WERI-Rb-1 (cell line): Measurements from ENCODE around the gene RIPOR3.
"Not testable (repeated sequence)": the region's sequence is repeated elsewhere in the genome, so short reads cannot be mapped to it uniquely, and the experiment has no call there.

Source experiments
- DNase-seq: peaks from one replicate; pipeline ENCODE4 v3.0.0-alpha.2; 2020
- H3K27ac ChIP-seq: fragments of 250-450 bp; sonication (Bioruptor Pico); 2 replicates; pipeline ENCODE4 v1.5.1; 2020; ENCODE audit warnings: mild to moderate bottlenecking, moderate library complexity
- H3K27me3 ChIP-seq: fragments of 250-450 bp; sonication (Bioruptor Pico); 2 replicates; pipeline ENCODE4 v1.5.1; 2021; ENCODE audit warnings: mild to moderate bottlenecking, low read depth, moderate library complexity; ENCODE audit not compliant: insufficient read depth, severe bottlenecking
- H3K36me3 ChIP-seq: fragments of 250-450 bp; sonication (Bioruptor Pico); 2 replicates; pipeline ENCODE4 v1.5.1; 2020; ENCODE audit warnings: mild to moderate bottlenecking, moderate library complexity
- H3K4me3 ChIP-seq: 2 replicates; pipeline ENCODE4 v1.5.1; 2011; ENCODE audit warnings: low read depth, mild to moderate bottlenecking, control low read depth, low read length
- H3K9me3 ChIP-seq: fragments of 250-450 bp; sonication (Bioruptor Pico); 2 replicates; pipeline ENCODE4 v1.5.1; 2021; ENCODE audit warnings: mild to moderate bottlenecking, moderate library complexity; ENCODE audit not compliant: severe bottlenecking
- CTCF ChIP-seq: IDR thresholded peaks from 2 replicates; pipeline ENCODE4 v1.5.1; 2011; ENCODE audit warnings: low read depth, mild to moderate bottlenecking, control low read depth, inconsistent platforms, low read length

Gene RIPOR3

GRCh38 chr20:50701041-50701963, 10.0 kb upstream of the RIPOR3 start:
- Histone ChIP-seq H3K27me3 (no peaks in the 10 kb centered on the region), H3K4me3 (no peak overlapping the region), H3K9me3 (no peaks in the 10 kb centered on the region), H3K27ac (no peak overlapping the region), H3K36me3 (no peaks in the 10 kb centered on the region)
- no peak for TF ChIP-seq CTCF
- no peak for DNase-seq

GRCh38 chr20:50699688-50700087, 8.3 kb upstream of the RIPOR3 start:
- TF ChIP-seq CTCF = no peak
- Histone ChIP-seq H3K36me3 (no peaks in the 10 kb centered on the region), H3K27ac (no peak overlapping the region), H3K4me3 (no peak overlapping the region), H3K9me3 (no peaks in the 10 kb centered on the region), H3K27me3 (no peaks in the 10 kb centered on the region)
- DNase-seq = no peak

DNA sequence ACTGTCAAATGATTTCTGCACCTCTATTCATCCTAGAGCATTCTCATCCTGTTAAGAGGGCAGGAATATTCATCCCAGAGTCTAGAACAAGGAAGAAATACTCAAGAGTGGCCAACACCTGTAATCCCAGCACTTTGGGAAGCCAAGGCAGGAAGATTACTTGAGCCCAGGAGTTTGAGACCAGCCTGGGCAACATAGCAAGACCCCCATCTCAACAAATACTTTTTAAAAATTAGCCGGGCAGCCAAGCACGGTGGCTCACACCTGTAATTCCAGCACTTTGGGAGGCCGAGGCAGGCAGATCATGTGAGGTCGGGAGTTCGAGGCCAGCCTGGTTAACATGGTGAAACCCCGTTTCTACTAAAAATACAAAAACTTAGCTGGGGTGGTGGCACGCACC, 6.9 kb upstream of the RIPOR3 start:
- H3K4me3 ChIP-seq, DNase-seq, H3K27me3 ChIP-seq, H3K27ac ChIP-seq, H3K36me3 ChIP-seq, H3K9me3 ChIP-seq: not testable (repeated sequence)

GRCh38 chr20:50695135-50695872, 4.0 kb upstream of the RIPOR3 start:
- DNase-seq = no peak
- Histone ChIP-seq H3K9me3 (no peaks in the 10 kb centered on the region), H3K36me3 (no peaks in the 10 kb centered on the region), H3K27me3 (no peaks in the 10 kb centered on the region), H3K4me3 (no peak overlapping the region), H3K27ac (no peak overlapping the region)
- no peak for TF ChIP-seq CTCF

GRCh38 chr20:50694379-50695134, 3.2 kb upstream of the RIPOR3 start:
- no peak overlapping the region for H3K4me3 ChIP-seq
- no peak overlapping the region for H3K27ac ChIP-seq
- TF ChIP-seq CTCF = no peak
- H3K27me3 ChIP-seq = no peaks in the 10 kb centered on the region
- no peaks in the 10 kb centered on the region for H3K9me3 ChIP-seq
- DNase-seq = no peak
- no peaks in the 10 kb centered on the region for H3K36me3 ChIP-seq

- no peak for DNase-seq
- no peaks in the 10 kb centered on the region for H3K27me3 ChIP-seq
- H3K36me3 ChIP-seq = no peaks in the 10 kb centered on the region
- no peak for TF ChIP-seq CTCF
- H3K27ac ChIP-seq = no peak overlapping the region
- no peaks in the 10 kb centered on the region for H3K9me3 ChIP-seq
- no peak overlapping the region for H3K4me3 ChIP-seq
Measured at GRCh38 chr20:50693001-50693400, 1.7 kb upstream of the RIPOR3 start.
